ENCODE measurements around the gene KRT16. TPM values are rescaled to one million over a fixed set of nuclear protein-coding genes. Genes with fewer than 3 reads are reported as not detected.
A peak's percentile ranks its signal among the peaks of the same experiment; 100 is the strongest.

KRT16 gene
- total and polyA plus RNA-seq, 10 of the 15 experiments (the other 5 are each of a cell fraction or from before 2014, with no cell fraction given) = 0.07 TPM; not detected in 9

- TF ChIP-seq PBX3 (IDR thresholded peaks at IDR 0.05; ENCODE audit: insufficient replicate concordance, low read depth, low read length) (no peak), FOS (IDR thresholded peaks at IDR 0.05; ENCODE audit: borderline replicate concordance, extremely low read depth, insufficient read length) (no peak), ZSCAN29 (IDR thresholded peaks at IDR 0.05) (no peak), SMAD5 (IDR thresholded peaks at IDR 0.05; ENCODE audit: low read depth) (no peak), TCF12 (IDR thresholded peaks at IDR 0.05; ENCODE audit: low read depth, low read length) (no peak), CHD1 (IDR thresholded peaks at IDR 0.05; ENCODE audit: low read depth, low read length) (no peak), ASH2L (IDR thresholded peaks at IDR 0.05; ENCODE audit: borderline replicate concordance, low read depth) (no peak), GATAD2B (conservative IDR thresholded peaks at IDR 0.05; ENCODE audit: low read depth) (no peak), NR2F1 (conservative IDR thresholded peaks at IDR 0.05) (no peak), RCOR1 (conservative IDR thresholded peaks at IDR 0.05; ENCODE audit: low read depth, low read length) (no peak)
Measured at GRCh38 chr17:41631898-41632285, 19.3 kb upstream of the KRT16 start (continued).

DNA sequence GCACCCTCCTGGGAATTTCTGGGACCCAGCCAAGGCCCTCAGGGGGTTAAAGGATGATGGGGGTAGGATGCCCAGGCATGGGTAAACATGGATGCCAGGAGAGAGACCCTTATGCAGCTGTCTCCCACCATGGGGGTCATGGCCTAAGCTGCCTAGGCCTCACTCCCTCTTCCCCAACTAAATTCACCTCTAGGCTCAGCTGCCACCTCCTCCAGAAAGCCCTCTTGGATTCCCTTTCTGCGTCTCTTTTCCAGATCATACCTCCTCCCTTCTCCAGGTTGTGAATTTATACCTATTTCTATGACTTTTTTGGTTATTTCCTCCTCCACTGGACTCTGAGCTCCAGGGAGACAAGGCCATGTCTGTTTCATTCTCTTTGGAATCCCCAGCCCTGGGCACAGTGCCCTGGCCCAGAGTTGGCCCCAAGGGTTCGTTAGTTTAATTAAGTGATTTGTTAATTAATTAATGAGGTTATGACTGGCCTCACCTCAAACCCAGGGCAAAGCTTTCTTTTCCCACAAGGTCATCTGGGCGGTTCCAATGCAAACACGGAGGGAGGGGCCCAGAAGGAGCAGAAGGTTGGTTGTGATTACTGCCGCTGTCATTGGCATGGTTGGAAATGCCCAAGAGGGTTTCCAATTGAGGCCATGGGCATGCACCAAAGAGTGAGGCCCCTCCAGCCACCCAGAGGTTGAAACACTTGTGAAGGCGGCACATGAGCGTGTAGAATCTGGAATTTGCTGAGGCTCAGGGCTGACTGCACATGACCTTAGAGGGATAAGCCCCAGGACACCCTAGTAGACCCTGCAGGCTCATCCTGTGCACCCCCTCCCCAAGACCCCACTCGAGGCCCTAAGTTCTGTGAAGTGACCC lies 18.7 kb upstream of the KRT16 start:
- ATAC-seq (no peak), DNase-seq (ENCODE audit: low read depth, low spot score) (no peak), FAIRE-seq (no peak)
- WGBS (ENCODE audit: insufficient coverage, insufficient replicate concordance, low lambda C conversion rate, missing lambda C conversion rate) = 7% methylated on average over 8 of the region's 8 CpGs
- Histone ChIP-seq H2AFZ (ENCODE audit: control insufficient read depth, low read depth, low read length) (no peak overlapping the region), H3K27me3 (replicated peaks in 1 of 2; ENCODE audit: control insufficient read depth in 2 of 2, insufficient read depth in 2 of 2, low read length in 1 of 2) (no peaks in the 10 kb centered on the region), H3K4me2 (ENCODE audit: control insufficient read depth, insufficient read depth) (no peak overlapping the region), H3K79me2 (ENCODE audit: control insufficient read depth, insufficient read depth, low read length) (no peaks in the 10 kb centered on the region), H3K9me3 (replicated peaks; ENCODE audit: control insufficient read depth, insufficient read depth, low read length) (no peaks in the 10 kb centered on the region), H3K9ac (ENCODE audit: control insufficient read depth, insufficient read depth, low read length) (no peak overlapping the region), H4K20me1 (ENCODE audit: control insufficient read depth, insufficient read depth) (no peaks in the 10 kb centered on the region), H3K36me3 (ENCODE audit: control insufficient read depth in 2 of 2, insufficient read depth in 2 of 2, low read length in 1 of 2) (no peaks in the 10 kb centered on the region), H3K4me3 (no peak overlapping the region), H3K4me1 (ENCODE audit: control insufficient read depth, insufficient read depth, low read length) (no peaks in the 10 kb centered on the region), H3K27ac (ENCODE audit: control insufficient read depth, insufficient read depth) (no peak overlapping the region)
- TF ChIP-seq MEF2B (IDR thresholded peaks at IDR 0.05; ENCODE audit: partially characterized antibody, poor library complexity, severe bottlenecking) (peak; percentile 18), PBX3 (IDR thresholded peaks at IDR 0.05; ENCODE audit: insufficient replicate concordance, low read depth, low read length) (no peak)
- CTCF ChIA-PET = no interaction called here
- SMC1A ChIA-PET (ENCODE audit: uncharacterized antibody, unreplicated experiment) = interaction anchor here (0.9 kb wide), 1 partner anchor 57 kb away, joined by 3 read pairs; no protein-coding TSS in a partner anchor
- RAD21 ChIA-PET (ENCODE audit: unreplicated experiment) = no interaction called here
- in situ Hi-C loops (cut with MboI) (no loop called here), intact Hi-C loops (cut with micrococcal nuclease; ENCODE audit: unreplicated experiment) (no loop called here)
- BruUV-seq (replicated peaks) = no TSS peak
- POLR2A ChIA-PET = no interaction called here
